ENCODE data around the gene PHF20.

DNA sequence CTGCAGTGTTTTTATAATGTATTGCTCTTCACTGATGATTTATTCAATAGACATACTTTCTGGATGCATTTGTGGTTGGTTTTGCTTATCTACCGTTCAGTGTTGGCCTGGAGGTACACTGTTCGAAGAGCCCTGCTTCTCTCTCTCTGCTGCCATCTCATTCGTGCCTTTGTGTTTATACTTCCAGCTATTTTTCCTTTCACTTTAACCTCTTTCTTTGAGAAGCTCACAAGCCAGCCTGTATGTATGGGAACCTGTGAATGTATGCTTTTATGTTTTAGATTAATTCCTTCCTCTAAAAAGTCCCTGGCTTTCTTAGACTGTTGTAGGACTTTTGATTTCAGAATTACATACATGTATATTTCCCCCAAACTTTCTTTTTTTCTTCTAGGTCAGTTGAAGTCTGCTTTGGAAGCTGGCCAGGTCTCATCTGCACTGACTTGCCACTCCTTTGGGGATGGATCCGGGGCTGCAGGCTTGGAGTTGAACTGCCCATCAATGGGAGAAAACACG is 99.5 kb downstream of the PHF20 start:
- TF ChIP-seq, protein P1, sequence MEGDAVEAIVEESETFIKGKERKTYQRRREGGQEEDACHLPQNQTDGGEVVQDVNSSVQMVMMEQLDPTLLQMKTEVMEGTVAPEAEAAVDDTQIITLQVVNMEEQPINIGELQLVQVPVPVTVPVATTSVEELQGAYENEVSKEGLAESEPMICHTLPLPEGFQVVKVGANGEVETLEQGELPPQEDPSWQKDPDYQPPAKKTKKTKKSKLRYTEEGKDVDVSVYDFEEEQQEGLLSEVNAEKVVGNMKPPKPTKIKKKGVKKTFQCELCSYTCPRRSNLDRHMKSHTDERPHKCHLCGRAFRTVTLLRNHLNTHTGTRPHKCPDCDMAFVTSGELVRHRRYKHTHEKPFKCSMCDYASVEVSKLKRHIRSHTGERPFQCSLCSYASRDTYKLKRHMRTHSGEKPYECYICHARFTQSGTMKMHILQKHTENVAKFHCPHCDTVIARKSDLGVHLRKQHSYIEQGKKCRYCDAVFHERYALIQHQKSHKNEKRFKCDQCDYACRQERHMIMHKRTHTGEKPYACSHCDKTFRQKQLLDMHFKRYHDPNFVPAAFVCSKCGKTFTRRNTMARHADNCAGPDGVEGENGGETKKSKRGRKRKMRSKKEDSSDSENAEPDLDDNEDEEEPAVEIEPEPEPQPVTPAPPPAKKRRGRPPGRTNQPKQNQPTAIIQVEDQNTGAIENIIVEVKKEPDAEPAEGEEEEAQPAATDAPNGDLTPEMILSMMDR (IDR thresholded peaks at IDR 0.05) = no peak
- no peak for TF ChIP-seq POLR2A (IDR thresholded peaks at IDR 0.05)
- TF ChIP-seq POLR2AphosphoS5 (IDR thresholded peaks at IDR 0.05) = no peak

Measured in breast epithelium (tissue), 3 donors.